HEK293 (cell line): Measurements from ENCODE around the gene SRSF12.
A peak's percentile ranks its signal among the peaks of the same experiment; 100 is the strongest.

Source experiments
- GLIS2 ChIP-seq: fragments of 450-650 bp; formaldehyde crosslinking; IDR thresholded peaks from 2 replicates; pipeline ENCODE4 v1.5.1; 2016; ENCODE audit warnings: missing biosample characterization, missing genetic modification characterization
- KLF8 ChIP-seq: fragments of 450-650 bp; formaldehyde crosslinking; IDR thresholded peaks from 2 replicates; pipeline ENCODE4 v1.5.1; 2016; ENCODE audit warnings: missing biosample characterization, missing genetic modification characterization
- MYNN ChIP-seq: fragments of 450-650 bp; formaldehyde crosslinking; IDR thresholded peaks from 2 replicates; pipeline ENCODE4 v1.5.1; 2016; ENCODE audit warnings: missing biosample characterization, missing genetic modification characterization, borderline replicate concordance
- PRDM2 ChIP-seq: fragments of 450-650 bp; formaldehyde crosslinking; IDR thresholded peaks from 2 replicates; pipeline ENCODE4 v1.5.1; 2016; ENCODE audit warnings: missing biosample characterization, missing genetic modification characterization, borderline replicate concordance
- SALL2 ChIP-seq: fragments of 450-650 bp; formaldehyde crosslinking; IDR thresholded peaks from 2 replicates; pipeline ENCODE4 v1.5.0; 2017; ENCODE audit warnings: missing biosample characterization, mild to moderate bottlenecking, missing genetic modification characterization, borderline replicate concordance
- SP3 ChIP-seq: fragments of 450-650 bp; formaldehyde crosslinking; IDR thresholded peaks from 2 replicates; pipeline ENCODE4 v1.5.1; 2016; ENCODE audit warnings: missing biosample characterization, missing genetic modification characterization
- TRIM28 ChIP-seq: IDR thresholded peaks from 2 replicates; pipeline ENCODE4 v1.6.1; 2011; ENCODE audit warnings: low read length, control low read depth, borderline replicate concordance
- YY1 ChIP-seq: fragments of 450-650 bp; formaldehyde crosslinking; IDR thresholded peaks from 2 replicates; pipeline ENCODE4 v1.5.1; 2018; ENCODE audit warnings: missing biosample characterization, missing genetic modification characterization
- ZBTB20 ChIP-seq: fragments of 450-650 bp; formaldehyde crosslinking; IDR thresholded peaks from 2 replicates; pipeline ENCODE4 v1.5.1; 2016; ENCODE audit warnings: missing biosample characterization, missing genetic modification characterization
- ZFP37 ChIP-seq: fragments of 450-650 bp; formaldehyde crosslinking; IDR thresholded peaks from 2 replicates; pipeline ENCODE4 v1.5.1; 2016; ENCODE audit warnings: missing biosample characterization, missing genetic modification characterization
- ZFP69B ChIP-seq: fragments of 450-650 bp; formaldehyde crosslinking; IDR thresholded peaks from 2 replicates; pipeline ENCODE4 v1.5.1; 2016; ENCODE audit warnings: missing biosample characterization, missing genetic modification characterization
- ZNF146 ChIP-seq: fragments of 450-650 bp; formaldehyde crosslinking; IDR thresholded peaks from 2 replicates; pipeline ENCODE4 v1.5.1; 2016; ENCODE audit warnings: missing biosample characterization, missing genetic modification characterization
- ZNF174 ChIP-seq: fragments of 450-650 bp; formaldehyde crosslinking; IDR thresholded peaks from 2 replicates; pipeline ENCODE4 v1.5.0; 2017; ENCODE audit warnings: missing biosample characterization, mild to moderate bottlenecking, missing genetic modification characterization
- ZNF2 ChIP-seq: fragments of 450-650 bp; formaldehyde crosslinking; IDR thresholded peaks from 2 replicates; pipeline ENCODE4 v1.5.1; 2016; ENCODE audit warnings: missing biosample characterization, missing genetic modification characterization
- ZNF266 ChIP-seq: fragments of 450-650 bp; formaldehyde crosslinking; IDR thresholded peaks from 2 replicates; pipeline ENCODE4 v1.5.1; 2016; ENCODE audit warnings: missing biosample characterization, missing genetic modification characterization, low read depth
- ZNF362 ChIP-seq: fragments of 450-650 bp; formaldehyde crosslinking; IDR thresholded peaks from 2 replicates; pipeline ENCODE4 v1.5.1; 2016; ENCODE audit warnings: missing biosample characterization, missing genetic modification characterization
- ZNF394 ChIP-seq: fragments of 450-650 bp; formaldehyde crosslinking; IDR thresholded peaks from 2 replicates; pipeline ENCODE4 v1.5.1; 2016; ENCODE audit warnings: missing biosample characterization, missing genetic modification characterization, mild to moderate bottlenecking, moderate library complexity, borderline replicate concordance
- ZNF426 ChIP-seq: fragments of 450-650 bp; formaldehyde crosslinking; IDR thresholded peaks from 2 replicates; pipeline ENCODE4 v1.5.1; 2017; ENCODE audit warnings: missing biosample characterization, missing genetic modification characterization, mild to moderate bottlenecking, inconsistent platforms, moderate library complexity
- ZNF433 ChIP-seq: fragments of 450-650 bp; formaldehyde crosslinking; IDR thresholded peaks from 2 replicates; pipeline ENCODE4 v1.5.1; 2016; ENCODE audit warnings: missing biosample characterization, missing genetic modification characterization, low read depth
- ZNF473 ChIP-seq: fragments of 450-650 bp; formaldehyde crosslinking; IDR thresholded peaks from 2 replicates; pipeline ENCODE4 v1.5.1; 2017; ENCODE audit warnings: missing biosample characterization, missing genetic modification characterization
- ZNF514 ChIP-seq: fragments of 450-650 bp; formaldehyde crosslinking; IDR thresholded peaks from 2 replicates; pipeline ENCODE4 v1.5.1; 2016; ENCODE audit warnings: missing biosample characterization, missing genetic modification characterization
- ZNF544 ChIP-seq: fragments of 450-650 bp; formaldehyde crosslinking; IDR thresholded peaks from 2 replicates; pipeline ENCODE4 v1.5.0; 2017; ENCODE audit warnings: missing biosample characterization, missing genetic modification characterization
- ZNF596 ChIP-seq: fragments of 450-650 bp; IDR thresholded peaks from 2 replicates; pipeline ENCODE4 v1.5.0; 2018; ENCODE audit warnings: missing biosample characterization, mild to moderate bottlenecking, missing genetic modification characterization, moderate library complexity
- ZNF624 ChIP-seq: fragments of 450-650 bp; formaldehyde crosslinking; IDR thresholded peaks from 2 replicates; pipeline ENCODE4 v1.5.1; 2017; ENCODE audit warnings: missing biosample characterization, missing genetic modification characterization
- ZNF629 ChIP-seq: fragments of 450-650 bp; formaldehyde crosslinking; IDR thresholded peaks from 2 replicates; pipeline ENCODE4 v1.5.1; 2017; ENCODE audit warnings: missing biosample characterization, missing genetic modification characterization
- ZNF704 ChIP-seq: fragments of 450-650 bp; formaldehyde crosslinking; IDR thresholded peaks from 2 replicates; pipeline ENCODE4 v1.5.1; 2016; ENCODE audit warnings: missing biosample characterization, missing genetic modification characterization
- ZSCAN18 ChIP-seq: fragments of 450-650 bp; formaldehyde crosslinking; IDR thresholded peaks from 2 replicates; pipeline ENCODE4 v1.5.1; 2016; ENCODE audit warnings: missing biosample characterization, missing genetic modification characterization
- TF ChIP-seq, protein P1 (sequence below): fragments of 450-650 bp; formaldehyde crosslinking; IDR thresholded peaks from 2 replicates; pipeline ENCODE4 v1.5.1; 2016; ENCODE audit warnings: missing biosample characterization, missing genetic modification characterization

The SRSF12 gene

GRCh38 chr6:89144354-89144906 lies 26.6 kb upstream of the SRSF12 start (continued):
- TF ChIP-seq ZNF629 (tag by site-specific recombination) = peak; percentile 84
- TF ChIP-seq ZNF394 (tag by site-specific recombination) = peak; percentile 55; the same call in 1 of the 2 replicates
- TF ChIP-seq KLF8 (tag by site-specific recombination) = peak; percentile 73
- no peak; the same call in 1 of the 2 replicates for TF ChIP-seq YY1 (tag by site-specific recombination)
- TF ChIP-seq ZNF704 (tag by site-specific recombination) = no peak
- TF ChIP-seq ZNF596 (tag by site-specific recombination) = no peak
- TF ChIP-seq ZNF433 = no peak
- no peak for TF ChIP-seq ZNF426 (tag by site-specific recombination)
- TF ChIP-seq ZNF624 (tag by site-specific recombination) = no peak
- TF ChIP-seq TRIM28 = peak; percentile 87
- TF ChIP-seq PRDM2 (tag by site-specific recombination) = no peak
- TF ChIP-seq ZNF146 = no peak
- TF ChIP-seq ZNF544 = no peak
- TF ChIP-seq SP3 = no peak
- no peak for TF ChIP-seq ZNF362 (tag by site-specific recombination)
- peak; percentile 98 for TF ChIP-seq ZFP69B
- TF ChIP-seq ZBTB20 (tag by site-specific recombination) = peak; percentile 31; the same call in 1 of the 2 replicates
- no peak for TF ChIP-seq SALL2
- TF ChIP-seq, protein P1, sequence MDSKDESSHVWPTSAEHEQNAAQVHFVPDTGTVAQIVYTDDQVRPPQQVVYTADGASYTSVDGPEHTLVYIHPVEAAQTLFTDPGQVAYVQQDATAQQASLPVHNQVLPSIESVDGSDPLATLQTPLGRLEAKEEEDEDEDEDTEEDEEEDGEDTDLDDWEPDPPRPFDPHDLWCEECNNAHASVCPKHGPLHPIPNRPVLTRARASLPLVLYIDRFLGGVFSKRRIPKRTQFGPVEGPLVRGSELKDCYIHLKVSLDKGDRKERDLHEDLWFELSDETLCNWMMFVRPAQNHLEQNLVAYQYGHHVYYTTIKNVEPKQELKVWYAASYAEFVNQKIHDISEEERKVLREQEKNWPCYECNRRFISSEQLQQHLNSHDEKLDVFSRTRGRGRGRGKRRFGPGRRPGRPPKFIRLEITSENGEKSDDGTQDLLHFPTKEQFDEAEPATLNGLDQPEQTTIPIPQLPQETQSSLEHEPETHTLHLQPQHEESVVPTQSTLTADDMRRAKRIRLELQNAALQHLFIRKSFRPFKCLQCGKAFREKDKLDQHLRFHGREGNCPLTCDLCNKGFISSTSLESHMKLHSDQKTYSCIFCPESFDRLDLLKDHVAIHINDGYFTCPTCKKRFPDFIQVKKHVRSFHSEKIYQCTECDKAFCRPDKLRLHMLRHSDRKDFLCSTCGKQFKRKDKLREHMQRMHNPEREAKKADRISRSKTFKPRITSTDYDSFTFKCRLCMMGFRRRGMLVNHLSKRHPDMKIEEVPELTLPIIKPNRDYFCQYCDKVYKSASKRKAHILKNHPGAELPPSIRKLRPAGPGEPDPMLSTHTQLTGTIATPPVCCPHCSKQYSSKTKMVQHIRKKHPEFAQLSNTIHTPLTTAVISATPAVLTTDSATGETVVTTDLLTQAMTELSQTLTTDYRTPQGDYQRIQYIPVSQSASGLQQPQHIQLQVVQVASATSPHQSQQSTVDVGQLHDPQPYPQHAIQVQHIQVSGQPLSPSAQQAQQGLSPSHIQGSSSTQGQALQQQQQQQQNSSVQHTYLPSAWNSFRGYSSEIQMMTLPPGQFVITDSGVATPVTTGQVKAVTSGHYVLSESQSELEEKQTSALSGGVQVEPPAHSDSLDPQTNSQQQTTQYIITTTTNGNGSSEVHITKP (tag by site-specific recombination) = 0 out of 2 replicates have a peak, but pooled peaks have one; percentile 26
- no peak for TF ChIP-seq ZNF174
- no peak for TF ChIP-seq ZNF473 (tag by site-specific recombination)
- TF ChIP-seq ZSCAN18 = no peak
- no peak for TF ChIP-seq ZNF2 (tag by site-specific recombination)
- TF ChIP-seq ZNF266 (tag by site-specific recombination) = no peak
- no peak for TF ChIP-seq MYNN (tag by site-specific recombination)
- no peak for TF ChIP-seq ZNF514
- no peak for TF ChIP-seq GLIS2 (tag by site-specific recombination)
- no peak for TF ChIP-seq ZFP37 (tag by site-specific recombination)
